HG03060 (cell line): ENCODE measurements around the gene CD300E.

Source experiments
- ATAC-seq: cut with Tn5 transposase; IDR thresholded peaks from one replicate; pipeline ENCODE4 v1.9.1; 2021; ENCODE audit warnings: low read depth, moderate number of reproducible peaks; ENCODE audit not compliant: unreplicated experiment

CD300E gene

GRCh38 chr17:74569020-74570003 lies 54.2 kb downstream of the CD300E start:
- no peak for ATAC-seq

GRCh38 chr17:74568106-74568873 lies 55.2 kb downstream of the CD300E start:
- ATAC-seq: no peak

- no peak for ATAC-seq
These were observed 56.1 kb downstream of the CD300E start, which contains the start of gene CD300H for GRCh38 chr17:74567397-74567796. Gene CD300H (minus strand): TSS chr17:74567509.

- ATAC-seq: no peak
These were observed 57.3 kb downstream of the CD300E start for GRCh38 chr17:74566132-74566753.

GRCh38 chr17:74565126-74565525 lies 58.4 kb downstream of the CD300E start:
- no peak for ATAC-seq

- ATAC-seq: no peak
These were observed 60.2 kb downstream of the CD300E start for GRCh38 chr17:74563358-74563757.

GRCh38 chr17:74561586-74561985 lies 62.0 kb downstream of the CD300E start:
- ATAC-seq: no peak
